HG02610 (cell line): ENCODE data around the gene SSBP4.
"Not testable (repeated sequence)": the region's sequence is repeated elsewhere in the genome, so short reads cannot be mapped to it uniquely, and the experiment has no call there.

Experiments used
- ATAC-seq: cut with Tn5 transposase; IDR thresholded peaks from one replicate; pipeline ENCODE4 v1.9.1; 2021; ENCODE audit warnings: mild to moderate bottlenecking, moderate library complexity; ENCODE audit not compliant: unreplicated experiment

Gene SSBP4

DNA sequence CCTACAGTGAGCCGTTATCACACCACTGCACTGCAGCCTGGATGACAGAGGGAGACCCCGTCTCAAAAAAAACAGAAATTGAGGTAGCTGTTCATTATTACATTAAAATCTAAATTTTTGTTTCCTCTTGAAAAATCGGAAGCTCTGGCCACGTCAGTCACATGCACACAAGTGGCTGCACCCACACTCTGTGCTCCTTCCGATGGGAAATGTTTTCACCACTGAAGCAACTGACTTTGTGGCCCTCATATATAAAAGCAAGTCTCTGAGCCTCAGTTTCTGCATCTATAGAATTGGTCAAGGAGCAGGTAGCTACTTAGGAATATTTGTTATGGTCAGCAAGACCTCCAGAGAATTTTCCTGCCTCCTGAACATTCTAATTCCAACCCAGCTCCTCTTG lies 26.3 kb upstream of the SSBP4 start:
- ATAC-seq: no peak

DNA sequence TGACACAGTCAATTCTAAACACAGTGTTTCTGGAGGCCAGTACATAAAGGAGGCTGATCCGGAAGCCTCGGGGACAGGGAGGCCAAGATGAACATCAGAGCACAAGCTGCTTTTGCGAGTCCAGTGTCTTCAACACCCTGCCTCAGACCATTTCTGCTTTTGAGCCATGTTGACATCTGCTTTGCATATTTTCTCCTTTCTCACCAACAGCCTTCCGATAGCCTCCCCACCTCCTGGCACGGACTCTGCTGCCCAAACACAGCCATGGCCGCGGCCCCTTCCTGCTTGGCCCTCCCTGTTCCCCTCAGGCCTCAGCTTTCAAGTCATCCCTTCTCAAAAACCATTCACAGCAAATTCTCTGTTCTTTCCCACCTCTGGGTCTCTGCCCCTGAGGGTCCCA lies 25.4 kb upstream of the SSBP4 start:
- no peak for ATAC-seq

DNA sequence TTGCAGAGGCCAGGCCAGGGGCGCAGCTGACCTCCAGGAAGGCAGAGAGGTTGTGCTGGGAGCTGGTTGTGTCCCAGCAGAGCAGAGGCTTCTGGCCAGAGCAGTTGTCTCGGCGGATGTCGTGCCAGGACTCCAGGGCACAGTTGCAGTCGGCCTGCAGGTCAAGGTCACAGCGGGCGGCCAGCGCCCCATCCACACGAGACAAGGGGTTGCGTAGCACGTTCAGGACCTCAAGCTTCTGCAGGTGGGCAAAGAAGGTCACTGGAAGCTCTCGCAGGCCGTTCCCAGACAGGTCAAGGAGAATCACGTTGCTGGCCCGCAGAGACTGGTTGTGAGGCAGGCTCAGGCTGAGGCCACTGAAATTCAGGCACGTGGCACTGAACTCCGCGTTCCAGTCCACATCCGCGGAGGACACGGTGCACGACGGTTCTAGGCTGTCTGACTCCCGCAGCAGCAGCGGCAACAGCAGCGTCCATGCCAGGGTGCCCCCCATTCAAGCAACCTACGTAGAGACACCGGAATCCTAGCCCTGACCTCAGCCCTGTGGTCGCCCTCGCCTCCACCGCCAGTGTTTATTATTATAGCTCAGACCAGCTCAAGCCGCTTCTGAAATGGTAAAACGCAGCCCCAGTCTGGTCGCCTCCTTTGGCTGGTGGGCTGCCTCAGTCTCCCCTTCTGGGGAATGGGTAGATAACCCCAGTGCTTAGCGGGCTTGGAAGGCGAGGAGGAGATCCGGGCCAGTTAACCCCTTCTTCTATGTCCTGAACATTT lies 22.5 kb upstream of the SSBP4 start:
- ATAC-seq: no peak

DNA sequence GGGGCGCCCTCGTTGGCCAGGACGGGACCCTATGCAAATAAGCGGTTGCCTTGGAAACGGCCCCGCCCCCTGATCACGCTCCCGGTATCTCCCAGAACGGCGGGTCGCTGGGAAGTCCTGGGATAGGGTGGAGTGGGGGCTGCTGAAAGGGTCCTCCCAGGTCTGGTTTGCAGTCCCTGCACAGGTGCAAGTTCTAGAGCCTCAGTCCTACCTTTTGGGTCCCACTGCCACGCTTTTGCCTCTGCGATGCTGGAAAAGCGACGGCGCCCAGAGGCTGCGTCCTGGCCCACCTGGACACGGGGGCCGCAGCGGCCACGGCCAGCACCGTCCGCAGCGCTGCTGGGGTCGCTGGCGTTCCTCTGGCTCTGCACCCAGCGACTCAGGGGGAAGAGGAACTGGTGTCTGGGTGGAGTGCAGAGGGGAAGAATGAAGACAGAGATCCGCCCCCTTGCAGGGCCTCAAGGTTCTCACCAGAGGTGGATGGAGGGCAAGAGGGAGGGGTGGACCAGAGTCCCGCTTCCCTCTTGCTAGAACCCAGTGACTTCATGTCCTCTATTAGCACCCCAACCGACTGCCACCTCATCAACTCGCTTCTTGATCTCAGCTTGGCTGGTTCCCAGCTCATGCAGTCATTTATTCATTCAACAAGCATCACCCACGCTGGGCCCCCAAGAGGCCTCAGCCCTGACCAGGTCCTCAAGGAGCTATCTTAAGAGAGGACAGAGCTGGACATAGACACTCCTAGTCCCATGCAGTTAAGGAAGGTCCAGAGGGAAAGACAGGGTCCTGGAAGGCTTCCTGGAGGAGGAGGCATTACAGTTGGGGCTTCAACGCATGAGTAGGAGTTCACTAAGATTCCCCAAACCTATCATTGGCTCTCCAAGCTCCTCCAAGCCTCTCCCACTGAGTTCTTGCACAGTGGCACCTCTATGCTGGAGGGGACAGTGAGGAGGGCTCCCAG lies 21.7 kb upstream of the SSBP4 start, which contains the start of gene LRRC25:
TSS of gene LRRC25 (minus strand) at position 381 of the 961 bp plus-strand sequence. CDS start 659 bp downstream, outside the sequence.
- ATAC-seq: no peak

DNA sequence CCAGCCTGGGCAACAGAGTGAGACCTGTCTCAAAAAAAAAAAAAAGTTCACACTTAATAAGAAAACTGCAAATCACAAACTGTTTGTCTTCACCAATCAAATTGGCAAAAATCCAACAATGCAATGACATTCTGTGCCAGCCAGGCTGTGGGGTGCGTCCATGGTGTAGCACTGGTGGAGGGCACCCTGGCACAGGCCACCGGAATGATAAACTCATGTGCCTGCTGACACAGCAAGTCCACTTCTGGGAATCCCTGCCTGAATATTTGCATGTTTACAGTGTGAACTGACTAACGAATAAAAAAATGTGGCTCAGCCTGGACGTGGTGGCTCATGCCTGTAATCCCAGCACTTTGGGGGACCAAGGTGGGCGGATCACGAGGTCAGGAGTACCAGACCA lies 20.2 kb upstream of the SSBP4 start:
- ATAC-seq: no peak

DNA sequence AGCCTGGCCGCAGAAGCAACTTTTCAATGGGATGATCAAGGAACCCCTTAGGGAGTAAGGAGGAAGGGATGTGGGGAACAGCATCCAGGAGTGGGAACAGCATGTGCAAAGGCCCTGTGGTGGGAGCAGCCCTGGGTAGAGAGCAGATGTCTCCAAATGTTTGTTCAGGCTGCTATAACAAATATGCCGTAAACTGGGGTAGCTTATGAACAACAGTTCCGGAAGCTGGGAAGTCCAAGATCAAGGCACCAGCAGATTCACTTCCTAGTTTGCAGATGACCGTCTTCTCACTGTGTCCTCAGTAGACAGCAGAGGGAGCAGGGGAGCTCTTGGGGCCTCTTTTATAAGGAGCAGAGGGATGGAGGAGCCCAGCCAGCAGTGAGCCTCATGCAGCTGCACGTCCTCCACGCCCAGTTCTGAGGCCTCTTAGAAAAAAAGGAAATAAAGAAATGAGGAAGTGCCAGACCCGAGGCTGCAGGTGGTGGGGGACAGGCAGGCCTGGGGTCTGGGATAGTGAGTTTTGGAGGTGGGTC lies 17.6 kb upstream of the SSBP4 start:
- ATAC-seq: no peak

DNA sequence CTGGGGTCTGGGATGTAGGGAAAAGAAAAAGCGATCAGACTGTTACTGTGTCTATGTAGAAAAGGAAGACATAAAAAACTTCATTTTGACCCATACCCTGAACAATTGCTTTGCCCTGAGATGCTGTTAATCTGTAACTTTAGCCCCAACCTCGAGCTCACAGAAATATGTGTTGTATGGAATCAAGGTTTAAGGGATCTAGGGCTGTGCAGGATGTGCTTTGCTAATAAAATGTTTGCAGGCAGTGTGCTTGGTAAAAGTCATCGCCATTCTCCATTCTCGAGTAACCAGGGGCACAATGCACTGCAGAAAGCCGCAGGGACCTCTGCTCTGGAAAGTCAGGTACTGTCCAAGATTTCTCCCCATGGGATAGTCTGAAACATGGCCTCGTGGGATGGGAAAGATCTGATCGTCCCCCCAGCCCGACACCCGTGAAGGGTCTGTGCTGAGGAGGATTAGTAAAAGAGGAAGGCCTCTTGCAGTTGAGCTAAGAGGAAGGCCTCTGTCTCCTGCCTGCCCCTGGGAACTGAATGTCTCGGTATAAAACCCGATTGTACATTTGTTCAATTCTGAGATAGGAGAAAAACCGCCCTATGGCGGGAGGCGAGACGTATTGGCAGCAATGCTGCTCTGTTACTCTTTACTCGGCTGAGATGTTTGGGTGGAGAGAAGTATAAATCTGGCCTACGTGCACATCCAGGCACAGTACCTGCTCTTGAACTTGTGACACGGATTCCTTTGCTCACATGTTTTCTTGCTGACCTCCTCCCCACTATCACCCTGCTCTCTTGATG lies 16.5 kb upstream of the SSBP4 start:
- ATAC-seq: not testable (repeated sequence)

DNA sequence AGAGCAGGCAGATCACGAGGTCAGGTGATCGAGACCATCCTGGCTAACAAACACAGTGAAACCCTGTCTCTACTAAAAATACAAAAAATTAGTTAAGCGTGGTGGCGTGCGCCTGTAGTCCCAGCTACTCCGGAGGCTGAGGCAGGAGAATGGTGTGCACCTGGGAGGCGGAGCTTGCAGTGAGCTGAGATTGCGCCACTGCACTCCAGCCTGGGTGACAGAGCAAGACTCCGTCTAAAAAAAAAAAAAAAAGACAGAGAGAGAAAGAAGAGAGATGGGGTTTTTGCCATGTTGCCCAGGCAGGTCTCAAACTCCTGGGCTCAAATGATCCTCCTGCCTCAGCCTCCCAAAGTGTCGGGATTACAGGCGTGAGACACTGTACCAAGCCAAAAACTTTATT lies 13.4 kb upstream of the SSBP4 start:
- ATAC-seq: not testable (repeated sequence)

DNA sequence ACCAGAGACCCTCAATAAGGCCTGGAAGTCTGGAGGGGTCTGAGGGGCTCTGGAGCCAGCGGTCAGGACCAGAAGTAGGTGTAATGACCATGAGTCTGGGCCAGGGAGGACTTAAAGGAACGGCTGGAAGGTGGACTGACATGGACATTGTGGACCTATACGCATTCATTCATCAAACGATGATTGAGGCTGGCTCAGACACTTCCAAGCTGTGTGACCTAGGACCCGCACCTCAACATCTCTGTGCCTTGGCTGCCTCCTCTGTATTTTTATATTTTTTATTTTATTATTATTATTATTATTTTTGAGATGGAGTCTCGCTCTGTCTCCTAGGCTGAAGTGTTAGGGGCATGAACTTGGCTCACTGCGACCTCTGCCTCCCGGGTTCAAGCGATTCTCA lies 12.4 kb upstream of the SSBP4 start:
- no peak for ATAC-seq

DNA sequence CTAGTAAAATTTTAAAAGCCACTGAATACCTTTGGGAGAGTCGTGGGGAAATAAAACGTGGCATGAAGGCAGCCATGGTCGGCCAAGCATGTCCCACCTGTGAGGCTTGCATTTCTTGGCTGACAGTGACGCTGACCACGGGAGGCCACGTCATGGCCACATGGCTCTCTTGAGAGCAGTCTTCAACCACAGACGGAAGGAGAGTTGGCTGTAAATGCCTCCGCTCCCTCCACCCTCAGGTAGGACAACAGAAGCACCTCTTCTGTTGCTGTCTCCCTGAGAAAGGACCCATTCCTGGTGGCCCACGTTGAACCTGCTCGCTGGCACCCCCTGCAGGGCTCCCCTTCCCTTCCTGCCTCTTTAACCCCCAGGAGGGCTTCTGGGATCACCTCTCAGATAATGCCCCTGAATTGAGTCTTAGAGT lies 11.1 kb upstream of the SSBP4 start:
- peak; percentile 70 for ATAC-seq

DNA sequence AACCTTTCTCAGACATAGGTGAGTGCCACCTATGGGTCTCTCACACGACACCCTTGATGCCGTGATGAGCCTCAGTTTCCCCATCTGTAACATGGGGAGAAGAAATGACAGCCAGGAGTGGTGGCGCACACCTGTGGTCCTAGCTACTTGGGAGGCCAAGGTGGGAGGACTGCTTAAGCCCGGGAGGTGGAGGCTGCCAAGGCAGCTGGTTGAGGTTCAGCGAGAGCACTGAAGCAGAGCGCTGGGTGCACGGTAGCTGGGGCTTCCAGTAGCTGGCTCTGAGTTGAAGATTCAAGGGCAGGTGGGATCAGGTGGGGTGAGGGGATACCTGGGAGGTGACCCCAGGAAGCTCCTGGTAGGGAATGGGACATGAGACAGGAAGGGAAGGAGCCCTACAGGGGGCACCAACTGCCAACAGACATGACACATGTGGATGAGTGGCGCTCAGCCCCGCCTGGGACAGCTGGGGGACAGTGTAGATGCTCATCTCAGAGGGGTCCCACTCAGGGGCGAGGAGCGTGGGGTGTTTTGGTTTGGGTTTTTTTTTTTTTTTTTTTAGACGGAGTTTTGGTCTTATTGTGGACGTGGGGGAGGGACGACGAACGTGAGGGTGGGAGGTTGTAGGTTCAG lies 6.5 kb upstream of the SSBP4 start:
- ATAC-seq: no peak

DNA sequence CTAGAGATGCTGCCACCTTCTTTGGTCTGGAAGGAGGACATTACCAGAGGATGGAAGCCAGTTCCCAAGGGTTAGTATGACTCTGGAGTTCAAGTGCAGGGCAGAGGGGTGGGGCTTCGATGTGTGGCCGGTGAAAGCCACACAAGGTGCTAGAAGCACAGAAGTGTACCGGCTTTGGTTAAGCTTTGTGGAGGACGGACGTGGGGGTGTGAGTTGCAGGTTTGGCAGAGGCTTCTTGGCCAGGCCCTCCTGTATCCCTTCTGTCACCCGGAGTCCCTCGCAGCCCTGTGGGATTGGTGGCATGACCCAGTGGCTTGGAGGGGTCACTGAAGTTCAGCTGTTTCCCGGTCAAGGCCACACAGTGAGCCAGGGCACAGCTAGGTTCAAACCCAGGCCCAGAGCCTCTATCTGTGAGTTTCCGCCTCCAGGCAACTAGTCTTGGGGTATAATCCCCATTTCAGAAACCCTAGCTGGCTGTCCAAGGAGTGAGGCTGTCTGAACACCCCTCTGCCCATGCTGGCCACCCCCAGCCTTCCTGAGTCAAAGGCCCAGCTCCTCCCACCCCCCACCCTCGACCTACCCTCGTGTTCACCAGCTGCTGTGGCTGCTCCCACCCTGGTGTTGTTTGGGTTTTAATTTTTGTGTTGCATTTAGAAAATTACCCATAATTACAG lies 4.6 kb upstream of the SSBP4 start:
- ATAC-seq: no peak

DNA sequence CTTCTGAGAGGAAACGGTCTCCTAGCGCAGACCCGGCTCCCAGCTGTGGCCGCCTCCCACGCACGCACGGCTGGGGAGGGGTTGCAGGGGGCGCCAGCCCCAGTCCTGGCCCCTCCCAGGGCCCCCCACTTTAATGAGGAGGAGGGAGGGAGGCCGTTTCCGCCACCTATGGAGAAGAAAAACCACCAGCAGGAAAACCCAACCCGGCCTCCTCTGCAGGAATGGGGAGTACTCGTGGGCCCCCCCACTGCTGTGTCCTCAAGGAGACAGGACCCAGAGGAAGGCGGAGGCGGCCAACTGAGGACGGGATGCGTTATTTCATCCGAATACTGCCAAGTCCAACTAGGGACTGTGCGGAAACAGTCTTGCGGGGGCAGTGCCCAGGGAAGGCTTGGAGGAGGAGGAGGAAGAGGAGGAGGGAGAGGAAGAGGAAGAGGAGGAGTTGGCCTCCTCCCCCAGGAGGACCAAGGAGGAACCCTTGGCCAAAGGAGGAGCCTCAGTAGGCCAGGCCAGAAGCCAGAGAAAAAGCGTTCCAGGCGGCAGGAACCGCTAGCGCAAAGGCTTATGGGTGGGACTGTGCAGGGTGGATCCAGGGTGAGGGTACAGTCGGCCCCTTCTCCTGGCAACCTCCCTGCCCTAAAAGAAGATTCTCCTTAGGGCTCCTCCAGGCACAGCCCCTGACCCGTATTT lies 3.9 kb upstream of the SSBP4 start:
- ATAC-seq: no peak

DNA sequence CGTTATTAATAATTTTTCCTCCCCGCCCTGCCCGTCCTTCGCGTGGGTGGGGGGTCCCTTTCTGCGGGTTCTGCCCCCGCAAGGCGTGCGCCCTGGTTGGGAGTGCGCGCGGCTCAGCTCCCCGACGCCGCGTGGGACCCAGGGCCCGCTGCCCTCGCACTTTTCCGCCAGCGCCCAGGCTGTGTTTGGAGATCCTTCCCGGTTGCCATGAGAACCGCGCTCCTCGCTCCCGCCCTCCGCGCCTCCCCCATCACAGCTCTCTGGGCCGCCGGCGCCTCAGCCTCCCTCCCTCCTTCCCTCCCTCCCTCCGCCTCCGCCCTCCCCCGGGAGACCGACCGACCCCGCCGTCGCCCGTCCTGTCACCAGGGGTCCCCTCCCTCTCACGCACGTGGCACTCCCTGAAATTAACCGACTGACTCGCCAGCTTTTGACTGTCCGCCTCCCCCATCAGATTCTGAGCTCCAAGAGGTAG lies 2.4 kb upstream of the SSBP4 start:
- no peak for ATAC-seq

DNA sequence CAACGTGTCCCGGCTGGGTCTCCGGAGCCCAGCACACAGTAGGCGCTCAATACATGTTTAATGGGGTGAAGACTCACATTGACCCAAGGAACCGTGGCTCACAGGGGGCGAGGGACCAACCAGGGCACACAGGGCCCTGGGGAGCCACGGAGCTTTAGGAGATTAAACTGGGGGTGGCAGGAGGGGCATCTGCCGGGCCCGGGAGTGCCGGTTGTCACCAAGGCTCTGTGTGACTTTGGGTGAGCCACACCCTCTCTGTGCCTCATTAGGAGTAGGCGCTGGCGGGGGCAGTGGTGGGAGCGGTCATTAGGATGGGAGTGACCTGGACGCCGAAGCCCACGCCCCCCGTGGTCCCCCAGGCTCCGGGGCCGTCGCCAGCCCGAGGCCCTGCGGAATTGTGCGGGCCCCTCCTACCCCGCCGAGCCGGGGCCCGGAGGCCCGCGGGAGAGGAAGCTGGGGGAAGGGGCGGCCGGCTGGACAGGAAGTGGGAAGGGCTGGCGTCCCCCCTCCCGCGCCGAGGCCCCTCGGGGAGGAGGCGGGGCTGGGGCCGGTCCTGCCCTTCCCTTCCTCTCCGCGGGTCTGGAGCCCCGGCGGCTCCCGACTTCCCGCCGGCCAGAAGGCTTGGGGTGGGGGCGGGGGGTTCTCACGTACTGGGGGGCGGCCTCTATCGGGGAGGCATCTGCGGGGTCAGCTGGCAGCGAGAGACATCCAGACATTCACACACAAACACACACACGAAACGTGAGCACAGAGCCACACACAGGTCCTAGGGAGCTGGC lies 1.8 kb upstream of the SSBP4 start:
- ATAC-seq: no peak

DNA sequence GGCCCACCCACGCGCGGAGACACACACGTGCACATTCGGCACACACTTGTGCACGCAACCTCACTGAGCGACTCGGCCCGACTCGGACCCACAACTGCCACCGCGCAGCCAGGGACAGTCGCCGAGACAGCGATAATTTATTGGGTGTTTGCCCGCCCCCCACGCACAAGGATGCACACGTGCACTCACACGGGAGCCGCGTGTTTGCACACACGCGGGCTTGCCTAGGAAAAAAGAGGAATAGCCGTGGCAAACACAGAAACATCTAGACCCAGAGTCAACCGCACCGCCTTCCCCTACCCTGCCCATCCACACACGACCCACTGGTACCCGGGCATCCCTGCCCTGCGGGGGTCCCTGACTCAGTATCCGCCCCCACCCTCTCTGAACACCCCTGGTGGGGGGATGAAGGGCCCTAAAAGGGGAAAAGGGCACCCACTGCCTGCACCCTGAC lies 1.1 kb upstream of the SSBP4 start:
- no peak for ATAC-seq

DNA sequence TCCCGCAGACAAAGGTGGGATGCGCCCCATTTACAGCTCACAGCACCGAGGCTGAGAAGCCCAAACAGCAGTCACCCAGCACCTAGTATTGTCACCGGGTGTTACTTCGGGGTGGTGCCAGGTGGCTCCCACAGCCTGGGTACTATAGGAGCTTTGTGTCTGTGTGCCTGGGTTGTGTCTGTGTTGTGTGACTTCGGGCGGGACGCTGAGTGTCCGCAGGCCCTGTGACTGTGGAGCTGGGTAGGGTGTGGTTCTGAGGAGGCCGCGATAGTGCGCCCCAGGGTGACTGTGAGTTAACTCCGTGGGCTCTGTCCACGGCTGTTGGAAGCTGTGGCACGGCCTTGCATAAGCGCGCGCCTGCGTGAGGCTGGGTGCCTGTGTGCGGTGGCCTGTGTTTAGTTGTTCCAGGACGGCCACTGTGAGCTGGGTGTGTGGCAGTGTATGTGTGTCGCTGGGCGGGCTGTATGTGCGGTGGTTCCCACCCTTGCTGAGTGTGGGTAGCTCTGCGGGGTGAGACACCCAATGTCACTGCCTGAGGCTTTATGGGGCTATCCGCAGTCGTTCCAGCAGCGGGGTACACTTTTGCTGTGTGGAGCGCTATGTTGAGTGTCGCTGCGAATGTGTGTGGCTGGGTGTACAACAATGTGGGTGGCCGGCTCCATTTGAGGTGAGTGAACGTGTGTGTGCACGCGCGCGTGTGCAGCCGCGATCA lies 559 bp upstream of the SSBP4 start:
- ATAC-seq: no peak
